LoVo (cell line): ENCODE data around the gene GDI1.
A peak's percentile ranks its signal among the peaks of the same experiment; 100 is the strongest.

ENCODE experiments used
- DNase-seq: peaks from one replicate; pipeline ENCODE4 v3.0.0-alpha.2; 2016; ENCODE audit warnings: low spot score

GDI1 gene

GRCh38 chrX:154437971-154438893, 1.3 kb downstream of the GDI1 start:
- no peak for DNase-seq

DNA sequence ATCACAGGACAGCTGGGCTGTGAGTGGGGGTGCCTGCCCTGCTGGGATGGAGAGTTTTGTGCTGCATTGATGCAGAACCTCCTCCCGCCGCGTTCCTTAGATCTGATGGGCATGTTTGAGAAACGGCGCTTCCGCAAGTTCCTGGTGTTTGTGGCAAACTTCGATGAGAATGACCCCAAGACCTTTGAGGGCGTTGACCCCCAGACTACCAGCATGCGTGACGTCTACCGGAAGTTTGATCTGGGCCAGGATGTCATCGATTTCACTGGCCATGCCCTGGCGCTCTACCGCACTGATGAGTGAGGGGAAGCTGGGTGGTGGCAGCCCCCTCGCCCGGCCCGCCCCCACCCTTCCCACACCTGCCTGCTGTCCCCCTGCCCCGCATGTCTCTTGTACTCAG, 2.9 kb downstream of the GDI1 start:
- DNase-seq: no peak

- DNase-seq: no peak
Measured at GRCh38 chrX:154440623-154441357, 3.8 kb downstream of the GDI1 start.

DNA sequence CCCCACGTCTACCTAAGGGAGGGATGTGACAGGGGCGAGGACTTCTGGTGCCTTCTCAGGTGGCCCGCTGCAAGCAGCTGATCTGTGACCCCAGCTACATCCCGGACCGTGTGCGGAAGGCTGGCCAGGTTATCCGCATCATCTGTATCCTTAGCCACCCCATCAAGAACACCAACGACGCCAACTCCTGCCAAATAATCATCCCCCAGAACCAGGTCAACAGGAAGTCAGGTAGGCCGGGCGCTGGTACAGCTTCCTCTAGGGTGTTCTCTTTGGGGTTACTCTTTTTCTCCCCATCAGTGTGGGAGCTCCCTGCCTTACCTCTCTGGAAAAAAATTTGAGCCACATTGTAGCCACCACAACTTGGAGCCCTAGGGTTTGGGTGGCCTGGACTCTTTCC, 4.6 kb downstream of the GDI1 start:
- no peak for DNase-seq

DNA sequence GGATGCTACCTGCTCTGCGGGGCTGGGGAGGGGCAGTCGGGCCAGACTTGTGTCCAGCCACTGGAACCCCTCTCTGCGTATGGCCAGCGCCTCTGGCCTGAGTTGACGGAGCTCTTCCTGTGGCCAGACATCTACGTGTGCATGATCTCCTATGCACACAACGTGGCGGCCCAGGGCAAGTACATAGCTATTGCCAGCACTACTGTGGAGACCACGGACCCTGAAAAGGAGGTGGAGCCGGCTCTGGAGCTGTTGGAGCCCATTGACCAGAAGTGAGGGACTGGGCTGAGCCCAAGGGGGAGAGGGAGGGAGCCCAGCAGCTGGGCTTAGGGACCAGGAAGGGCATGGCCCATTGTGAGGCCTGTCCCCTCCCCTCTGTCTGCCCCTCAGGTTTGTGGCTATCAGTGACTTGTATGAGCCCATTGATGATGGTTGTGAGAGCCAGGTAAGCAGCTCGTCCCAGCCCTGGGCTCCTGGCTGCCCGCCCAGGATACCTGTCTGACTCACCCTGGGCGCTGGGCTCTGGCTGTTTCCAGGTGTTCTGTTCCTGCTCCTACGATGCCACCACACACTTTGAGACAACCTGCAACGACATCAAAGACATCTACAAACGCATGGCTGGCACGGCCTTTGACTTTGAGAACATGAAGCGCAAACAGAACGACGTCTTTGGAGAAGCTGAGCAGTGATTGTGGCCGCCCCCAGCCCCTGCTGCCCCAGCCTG, 5.2 kb downstream of the GDI1 start:
- DNase-seq: no peak

DNA sequence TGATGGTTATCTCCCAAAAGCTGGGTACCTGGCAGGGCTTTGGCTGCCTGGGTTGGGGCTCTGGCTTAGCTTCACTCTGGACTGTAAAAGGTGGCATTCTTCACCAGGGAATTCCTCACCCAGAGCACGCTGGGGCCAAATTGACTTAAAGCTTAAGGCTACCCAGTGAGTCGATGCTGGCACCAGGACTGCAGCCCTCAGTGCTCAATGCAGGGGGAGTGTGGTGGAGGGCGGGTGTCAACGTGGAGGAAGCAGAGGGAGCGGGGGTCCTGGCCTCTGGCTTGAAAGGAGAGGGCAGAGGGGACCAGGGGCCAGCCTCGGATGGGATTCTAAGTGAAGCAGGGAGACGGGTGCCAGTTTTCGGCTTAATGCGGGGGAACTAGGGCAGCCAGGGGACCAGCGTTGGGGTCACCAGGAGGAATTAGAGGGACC, 6.5 kb downstream of the GDI1 start:
- DNase-seq: no peak

DNA sequence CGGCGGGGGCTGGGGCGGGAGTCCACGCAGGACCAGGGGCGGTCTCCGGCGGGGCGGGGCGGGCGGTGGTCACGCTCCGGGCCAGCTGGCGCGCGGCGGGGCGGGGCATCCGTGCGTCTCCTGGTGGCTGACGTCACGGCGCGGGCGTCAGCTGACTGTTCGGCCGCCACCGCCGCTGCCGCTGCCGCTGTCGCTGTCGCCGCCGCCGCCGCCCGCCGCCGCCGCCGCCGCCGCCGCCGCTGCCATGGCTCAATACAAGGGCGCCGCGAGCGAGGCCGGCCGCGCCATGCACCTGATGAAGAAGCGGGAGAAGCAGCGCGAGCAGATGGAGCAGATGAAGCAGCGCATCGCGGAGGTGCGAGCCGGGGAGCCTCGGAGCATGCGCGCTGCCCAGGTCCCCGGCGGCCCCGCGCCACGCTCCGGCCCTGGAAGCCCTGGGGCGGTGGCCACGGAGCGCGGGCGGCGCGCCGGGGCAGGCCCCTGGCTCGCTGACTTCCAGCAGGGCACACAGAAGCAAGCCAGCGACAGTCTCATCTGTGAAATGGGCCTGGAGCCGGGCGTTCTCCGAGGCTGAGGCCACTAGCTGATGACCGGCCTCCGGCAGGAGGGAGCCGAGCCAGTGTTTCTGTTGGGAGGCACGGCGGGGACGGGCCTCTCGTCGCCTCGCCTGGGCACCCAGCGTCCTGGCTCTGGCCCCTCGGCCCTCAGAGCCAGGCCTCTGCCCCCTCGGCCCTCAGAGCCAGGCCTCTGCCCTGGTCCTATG, 7.2 kb downstream of the GDI1 start, which contains the start of gene FAM50A:
FAM50A (plus strand) TSS at position 150 of the 763 bp plus-strand sequence; CDS start at position 245, 95 bp downstream.
- DNase-seq: peak; percentile 66

GRCh38 chrX:154444755-154445246, 7.8 kb downstream of the GDI1 start:
- no peak for DNase-seq

DNA sequence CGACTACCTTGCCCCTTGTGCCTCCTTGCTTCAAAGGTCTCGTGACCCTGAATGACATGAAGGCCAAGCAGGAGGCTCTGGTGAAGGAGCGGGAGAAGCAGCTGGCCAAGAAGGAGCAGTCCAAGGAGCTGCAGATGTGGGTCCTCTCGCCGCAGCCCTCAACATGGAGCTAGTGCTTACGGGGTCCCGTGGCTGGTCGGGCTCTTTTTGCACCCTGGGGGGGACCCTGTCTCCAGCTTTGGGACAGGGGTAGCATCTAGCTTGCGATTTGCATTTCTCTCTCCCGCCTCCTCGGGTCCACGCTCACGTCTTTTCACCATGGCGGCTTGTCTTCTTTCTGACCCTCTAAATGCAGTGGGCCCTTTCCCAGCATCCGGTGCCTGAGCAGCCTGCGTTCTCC, 8.8 kb downstream of the GDI1 start:
- no peak for DNase-seq

DNA sequence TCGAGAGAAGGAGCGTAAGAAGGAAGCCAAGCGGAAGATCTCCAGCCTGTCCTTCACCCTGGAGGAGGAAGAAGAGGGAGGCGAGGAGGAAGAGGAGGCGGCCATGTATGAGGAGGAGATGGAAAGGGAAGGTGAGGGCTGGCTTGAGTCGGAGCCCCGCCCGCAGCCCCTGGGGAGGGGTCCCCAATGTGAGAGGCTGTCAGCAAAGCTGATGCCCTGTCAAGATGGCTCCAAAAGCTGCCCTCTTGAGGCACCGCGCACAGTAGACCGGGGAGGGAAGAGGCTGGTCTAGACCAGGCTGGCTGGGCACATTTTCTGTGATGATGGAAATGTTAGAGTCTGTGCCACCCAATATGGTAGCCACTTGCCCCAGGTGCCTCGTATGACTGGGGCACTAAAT, 9.5 kb downstream of the GDI1 start:
- no peak for DNase-seq

GRCh38 chrX:154448484-154448883, 11.5 kb downstream of the GDI1 start:
- no peak for DNase-seq

DNA sequence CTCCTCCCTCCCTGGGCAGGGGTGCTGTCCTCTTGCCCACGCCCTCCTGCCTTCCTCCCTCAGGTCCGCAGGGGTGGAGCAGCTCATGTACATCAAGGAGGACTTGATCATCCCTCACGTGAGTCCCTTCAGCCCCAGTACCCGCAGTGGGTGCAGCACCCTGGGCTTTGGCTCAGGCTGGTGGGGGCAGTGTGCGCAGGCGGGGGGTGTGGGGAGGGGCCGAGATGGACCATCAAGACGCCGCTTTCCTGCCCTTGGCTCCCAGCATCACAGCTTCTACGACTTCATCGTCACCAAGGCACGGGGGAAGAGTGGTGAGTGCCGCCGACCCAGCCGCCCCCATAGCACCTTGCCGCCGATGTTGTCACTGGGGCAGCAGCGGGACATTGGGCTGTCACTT, 12.7 kb downstream of the GDI1 start:
- DNase-seq: no peak

DNA sequence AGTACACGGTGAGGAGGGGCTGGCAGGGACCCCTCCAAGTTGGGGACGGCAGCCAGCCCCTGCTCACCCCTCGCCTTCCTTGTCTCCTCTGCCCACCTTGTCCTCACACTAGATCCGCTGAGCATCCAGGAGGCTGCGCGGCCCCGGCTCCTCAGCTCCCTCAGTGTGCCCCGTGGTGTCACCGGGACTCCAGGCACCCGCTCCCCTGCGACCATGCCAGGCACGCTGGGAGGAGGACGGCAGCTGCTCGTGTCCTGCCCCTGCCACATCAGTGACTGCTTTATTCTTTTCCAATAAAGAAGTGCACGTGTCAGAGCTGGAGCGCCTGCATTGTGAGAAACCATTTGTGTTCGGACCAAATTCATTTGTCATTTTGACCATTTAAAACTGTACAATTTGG, 13.4 kb downstream of the GDI1 start:
- no peak for DNase-seq

DNA sequence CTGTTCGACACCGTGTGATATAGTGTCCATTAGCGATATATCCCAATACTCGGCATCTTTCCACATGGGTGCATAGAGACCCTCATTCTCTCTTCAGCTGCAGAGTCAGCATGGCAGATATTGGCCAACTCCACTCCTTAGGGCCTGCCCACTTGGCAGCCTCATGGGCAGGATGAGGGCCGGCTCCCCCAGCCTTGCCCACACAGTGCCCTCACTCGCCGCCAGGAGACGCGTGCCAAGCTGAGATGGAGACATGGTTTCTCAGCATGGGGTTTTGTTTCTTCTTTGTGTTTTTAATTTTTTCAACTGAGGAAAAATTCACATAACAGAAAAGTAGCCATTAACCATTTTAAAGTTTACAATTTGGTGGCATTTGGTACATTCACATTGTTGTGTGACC, 15.9 kb downstream of the GDI1 start:
- DNase-seq: no peak

- DNase-seq: peak; percentile 56
Measured at GRCh38 chrX:154457491-154458115, 20.6 kb downstream of the GDI1 start.

DNA sequence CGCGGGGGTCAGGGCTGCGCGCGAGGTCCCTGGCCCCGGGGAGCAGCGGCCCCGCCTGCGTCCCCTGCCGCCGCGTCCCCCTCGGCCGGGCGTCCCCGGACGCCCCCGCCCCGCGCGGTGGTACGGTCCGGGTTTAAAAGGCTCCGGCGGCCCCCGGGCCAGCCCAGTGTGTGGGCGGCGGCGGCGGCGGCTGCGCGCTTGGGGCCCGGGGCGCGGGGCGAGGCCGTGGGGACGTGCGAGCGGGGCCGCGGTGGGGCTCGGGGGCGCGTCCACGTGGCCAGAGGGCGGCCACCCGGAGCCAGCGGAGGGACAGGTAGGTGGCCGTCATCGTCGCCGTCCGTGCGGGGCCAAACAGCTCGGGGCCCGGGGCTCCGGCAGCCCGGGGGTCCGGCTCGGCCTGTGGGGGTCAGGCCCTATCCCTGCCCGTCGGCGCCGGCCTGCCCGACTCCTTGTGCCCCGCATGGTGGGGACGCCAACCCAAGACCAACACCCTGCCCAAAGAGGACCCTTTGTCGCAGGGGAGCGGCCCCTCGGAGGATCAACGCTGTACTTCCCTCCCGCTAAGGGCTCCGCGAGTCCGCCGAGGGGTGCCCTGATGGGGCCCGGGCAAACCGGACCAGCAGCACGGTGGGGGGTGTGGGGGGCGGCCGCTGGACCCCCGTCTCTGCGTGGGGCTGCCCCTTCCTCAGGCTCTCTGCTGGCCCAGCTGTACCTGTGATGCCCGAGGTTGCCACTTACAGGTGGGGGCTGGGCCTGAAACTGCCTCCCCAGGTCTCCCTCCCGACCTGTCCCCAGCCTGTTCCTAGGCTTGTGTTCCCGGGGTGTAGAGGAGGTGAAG, 21.4 kb downstream of the GDI1 start, which contains the start of gene PLXNA3:
PLXNA3 (plus strand) TSS at position 166 of the 838 bp plus-strand sequence. CDS start 1,903 bp downstream, outside the sequence.
- DNase-seq: peak; percentile 47

- peak; percentile 42 for DNase-seq
Measured at GRCh38 chrX:154458954-154459778, 22.2 kb downstream of the GDI1 start.

- DNase-seq: no peak
Measured at GRCh38 chrX:154459832-154460231, 22.9 kb downstream of the GDI1 start.

GRCh38 chrX:154460326-154460725, 23.4 kb downstream of the GDI1 start:
- DNase-seq: no peak
